MM.1S (cell line): Measurements from ENCODE around the gene CACNB2.

ENCODE experiments used
- EZH2 ChIP-seq: fragments of 300-600 bp; sonication (generic); optimal IDR thresholded peaks from 2 replicates; pipeline ENCODE3; 2017; ENCODE audit warnings: low read depth, mild to moderate bottlenecking, antibody characterized with exemption, low read length, mixed read lengths
- EZH2phosphoT487 ChIP-seq: fragments of 300-600 bp; sonication (generic); IDR thresholded peaks from 2 replicates; pipeline ENCODE4 v1.6.1; 2018; ENCODE audit warnings: antibody characterized with exemption, low read length
- TF ChIP-seq, protein P1 (sequence below): fragments of 300-600 bp; sonication (generic); IDR thresholded peaks from 2 replicates; pipeline ENCODE4 v1.5.1; 2016; ENCODE audit warnings: antibody characterized with exemption, low read length, mixed read lengths

DNA sequence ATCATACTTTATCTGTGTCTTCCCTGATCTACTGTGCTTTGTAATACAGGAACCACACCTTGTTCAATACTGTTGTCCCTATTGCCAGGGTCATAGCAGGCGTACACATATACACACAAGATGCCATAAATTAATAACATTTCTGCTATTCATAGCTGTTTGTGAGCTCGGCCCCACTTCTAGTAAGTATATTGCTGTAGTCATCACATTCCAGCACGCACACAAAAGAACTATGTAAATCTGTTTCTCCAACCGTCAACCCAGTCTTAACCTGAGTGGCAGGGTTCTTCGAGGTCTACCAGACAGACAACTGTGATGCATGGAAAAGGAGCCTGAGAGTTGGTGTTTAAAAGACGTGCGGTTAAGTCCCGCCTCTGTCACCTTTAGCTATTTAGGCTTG lies 5.7 kb upstream of the CACNB2 start:
- TF ChIP-seq, protein P1, sequence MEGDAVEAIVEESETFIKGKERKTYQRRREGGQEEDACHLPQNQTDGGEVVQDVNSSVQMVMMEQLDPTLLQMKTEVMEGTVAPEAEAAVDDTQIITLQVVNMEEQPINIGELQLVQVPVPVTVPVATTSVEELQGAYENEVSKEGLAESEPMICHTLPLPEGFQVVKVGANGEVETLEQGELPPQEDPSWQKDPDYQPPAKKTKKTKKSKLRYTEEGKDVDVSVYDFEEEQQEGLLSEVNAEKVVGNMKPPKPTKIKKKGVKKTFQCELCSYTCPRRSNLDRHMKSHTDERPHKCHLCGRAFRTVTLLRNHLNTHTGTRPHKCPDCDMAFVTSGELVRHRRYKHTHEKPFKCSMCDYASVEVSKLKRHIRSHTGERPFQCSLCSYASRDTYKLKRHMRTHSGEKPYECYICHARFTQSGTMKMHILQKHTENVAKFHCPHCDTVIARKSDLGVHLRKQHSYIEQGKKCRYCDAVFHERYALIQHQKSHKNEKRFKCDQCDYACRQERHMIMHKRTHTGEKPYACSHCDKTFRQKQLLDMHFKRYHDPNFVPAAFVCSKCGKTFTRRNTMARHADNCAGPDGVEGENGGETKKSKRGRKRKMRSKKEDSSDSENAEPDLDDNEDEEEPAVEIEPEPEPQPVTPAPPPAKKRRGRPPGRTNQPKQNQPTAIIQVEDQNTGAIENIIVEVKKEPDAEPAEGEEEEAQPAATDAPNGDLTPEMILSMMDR = no peak
- TF ChIP-seq EZH2 (no peak), EZH2phosphoT487 (no peak)
